Measurements from ENCODE around the gene DNAAF1.

GRCh38 chr16:84116720-84117493, 28.2 kb upstream of the DNAAF1 start, which contains the start of gene MBTPS1:
- TF ChIP-seq CTCF (IDR thresholded peaks at IDR 0.05) (peak in 2 of 12 donors; percentile 1 to 4), POLR2A (IDR thresholded peaks at IDR 0.05) (peak in 1 of 2 donors; percentile 91)

All from heart left ventricle (tissue), 13 donors.